Measurements from ENCODE around the gene PCF11. TPM values are rescaled to one million over a fixed set of nuclear protein-coding genes. Genes with fewer than 3 reads are reported as not detected.

Gene PCF11
- polyA plus RNA-seq, 2 of the 4 experiments (the other 2 are of a cell fraction): 24.7 to 42.3 TPM

DNA sequence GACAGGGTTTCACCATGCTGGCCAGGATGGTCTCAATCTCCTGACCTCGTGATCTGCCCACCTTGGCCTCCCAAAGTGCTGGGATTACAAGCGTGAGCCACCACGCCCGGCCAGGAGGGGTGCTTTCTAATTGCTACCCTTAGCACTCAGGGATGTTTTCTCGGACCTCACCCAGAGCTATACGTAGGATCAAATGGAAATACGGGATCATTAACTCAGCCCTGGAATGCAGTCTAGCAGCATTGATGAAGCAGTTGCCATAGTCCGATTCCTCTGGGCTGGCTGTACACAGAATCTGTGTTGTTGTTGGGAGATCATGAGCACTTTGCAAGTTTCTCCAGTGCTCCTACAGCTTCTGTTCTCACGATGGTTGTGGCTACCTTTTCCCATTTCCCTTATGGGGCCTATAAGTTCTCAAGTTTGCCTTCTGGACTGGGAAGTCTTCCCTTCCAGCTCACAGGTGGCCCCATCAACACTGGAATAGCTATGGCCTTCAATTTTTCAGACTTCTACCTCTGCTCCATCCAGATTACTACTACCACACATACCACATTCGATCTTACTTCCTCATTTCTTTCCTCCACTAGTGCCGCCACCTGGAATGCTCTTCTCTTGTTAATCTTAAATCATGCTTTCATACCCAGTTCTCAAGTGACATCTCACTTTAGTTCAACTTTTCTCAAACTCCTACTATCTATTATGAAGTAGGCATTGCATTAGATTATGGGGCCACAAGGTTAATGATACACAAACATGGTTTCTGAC, 16.1 kb upstream of the PCF11 start:
- no peaks in the 10 kb centered on the region for H3K9me3 ChIP-seq
- DNase-seq (ENCODE audit: low read depth in 1 of 2, low spot score in 1 of 2) (no peak), ATAC-seq (no peak), FAIRE-seq (no peak)
- ChIA-PET CTCF (interaction anchor here (1.2 kb wide), 1 partner anchor 11 kb away, joined by 6 read pairs; no protein-coding TSS in a partner anchor), POLR2A (interaction anchor here (0.7 kb wide), 1 partner anchor 68 kb away, joined by 3 read pairs; no protein-coding TSS in a partner anchor)
- no peak overlapping the region for H3K4me3 ChIP-seq
- no peak overlapping the region for H3K27ac ChIP-seq
- WGBS (ENCODE audit: missing lambda C conversion rate): 84% methylated on average over 11 of the region's 11 CpGs
- TF ChIP-seq RCOR1 (IDR thresholded peaks at IDR 0.05; ENCODE audit: low read depth, low read length) (no peak), HOXA7 (CRISPR knock-in tag; IDR thresholded peaks at IDR 0.05) (no peak), GATA3 (IDR thresholded peaks at IDR 0.05; ENCODE audit: borderline replicate concordance) (no peak)
- H3K4me2 ChIP-seq: no peak overlapping the region
- no peaks in the 10 kb centered on the region for H3K4me1 ChIP-seq

DNA sequence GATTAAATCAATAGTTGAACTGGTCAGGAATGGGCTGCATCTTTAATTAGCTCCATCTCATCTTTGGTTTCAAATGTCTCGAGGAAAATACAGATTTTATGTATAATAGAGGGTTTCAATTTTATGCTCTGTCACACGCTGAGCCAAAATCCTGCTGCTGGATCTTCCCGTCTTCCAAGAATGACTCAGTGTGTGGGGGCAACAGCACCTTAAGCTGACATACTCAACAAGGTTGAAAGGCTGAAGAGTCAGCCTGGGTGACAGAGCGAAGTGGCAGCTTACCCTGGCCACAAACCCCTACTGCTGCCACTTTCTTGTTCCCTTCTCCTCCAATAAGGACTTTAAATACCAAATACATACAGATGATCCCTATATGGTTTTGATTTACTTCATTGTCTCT, 9.0 kb upstream of the PCF11 start:
- H3K9me3 ChIP-seq: no peaks in the 10 kb centered on the region
- no peak overlapping the region for H3K27ac ChIP-seq
- no peak for FAIRE-seq
- TF ChIP-seq, protein P1, sequence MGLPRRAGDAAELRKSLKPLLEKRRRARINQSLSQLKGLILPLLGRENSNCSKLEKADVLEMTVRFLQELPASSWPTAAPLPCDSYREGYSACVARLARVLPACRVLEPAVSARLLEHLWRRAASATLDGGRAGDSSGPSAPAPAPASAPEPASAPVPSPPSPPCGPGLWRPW (IDR thresholded peaks at IDR 0.05): no peak
- TF ChIP-seq KDM1A (IDR thresholded peaks at IDR 0.05; ENCODE audit: low read depth) (no peak), FOSL2 (IDR thresholded peaks at IDR 0.05) (no peak), FOSL2 (CRISPR knock-in tag; IDR thresholded peaks at IDR 0.05) (no peak), RFX5 (IDR thresholded peaks at IDR 0.05) (no peak), EHMT2 (IDR thresholded peaks at IDR 0.05; ENCODE audit: low read depth) (no peak), ZC3H11A (IDR thresholded peaks at IDR 0.05) (no peak), GATA3 (IDR thresholded peaks at IDR 0.05; ENCODE audit: borderline replicate concordance) (no peak), CHD4 (IDR thresholded peaks at IDR 0.05; ENCODE audit: borderline replicate concordance) (no peak), KDM5A (IDR thresholded peaks at IDR 0.05) (no peak), PHF8 (IDR thresholded peaks at IDR 0.05; ENCODE audit: borderline replicate concordance, low read depth) (no peak), JUN (IDR thresholded peaks at IDR 0.05) (no peak), HDAC2 (IDR thresholded peaks at IDR 0.05) (no peak), CEBPB (IDR thresholded peaks at IDR 0.05) (no peak), ESRRA (IDR thresholded peaks at IDR 0.05; ENCODE audit: borderline replicate concordance, low read length) (no peak), JUNB (IDR thresholded peaks at IDR 0.05) (no peak), HOXB13 (CRISPR knock-in tag; IDR thresholded peaks at IDR 0.05; ENCODE audit: low read depth) (no peak), ZSCAN20 (CRISPR knock-in tag; IDR thresholded peaks at IDR 0.05) (no peak)
- no peak; a peak in 1 of 6 replicates for ATAC-seq
- no peak for DNase-seq (ENCODE audit: low read depth in 1 of 2, low spot score in 1 of 2)
- no peak overlapping the region for H3K4me2 ChIP-seq
- H3K4me1 ChIP-seq: peaks cover 16% of the 10 kb centered on the region
- CTCF ChIA-PET: interaction anchor here (1.3 to 1.5 kb wide), 2 partner anchors 59 to 102 kb away, joined by 3 read pairs; no protein-coding TSS in a partner anchor
- no peak overlapping the region for H3K4me3 ChIP-seq
- WGBS (ENCODE audit: missing lambda C conversion rate): 82% methylated on average over 4 of the region's 4 CpGs
- POLR2A ChIA-PET: interaction anchor here (1.4 kb wide), 1 partner anchor 9 kb away, joined by 6 read pairs; the partner anchor contains the start of gene PCF11

DNA sequence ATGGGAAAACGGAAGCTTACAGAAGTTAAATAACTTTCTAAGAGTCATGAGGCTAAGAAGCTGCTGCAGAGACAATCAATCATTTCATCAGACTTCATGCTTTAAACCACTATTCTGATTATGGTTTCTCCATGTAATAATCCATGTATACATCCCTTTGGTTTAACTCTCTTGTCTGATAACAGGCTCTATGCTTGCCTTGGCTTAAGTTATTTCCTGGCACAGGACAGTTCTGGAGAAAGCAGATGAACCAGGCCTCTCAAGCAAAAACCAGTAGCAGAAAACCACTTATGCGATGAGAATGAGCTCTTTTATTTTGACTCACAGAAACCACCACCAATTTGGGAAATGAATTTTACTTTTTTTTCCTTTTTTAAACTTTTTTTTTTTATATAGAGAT, 6.5 kb upstream of the PCF11 start:
- ChIA-PET CTCF (interaction anchor here (1.1 to 2.4 kb wide), 3 partner anchors 10 to 22 kb away, joined by 3 to 6 read pairs (median 3); no protein-coding TSS in a partner anchor), POLR2A (no interaction called here)
- TF ChIP-seq KDM1A (IDR thresholded peaks at IDR 0.05; ENCODE audit: low read depth) (no peak), EHMT2 (IDR thresholded peaks at IDR 0.05; ENCODE audit: low read depth) (no peak), RCOR1 (IDR thresholded peaks at IDR 0.05; ENCODE audit: low read depth, low read length) (no peak), RNF2 (IDR thresholded peaks at IDR 0.05; ENCODE audit: borderline replicate concordance, low read depth) (no peak), MAZ (IDR thresholded peaks at IDR 0.05; ENCODE audit: borderline replicate concordance, low read depth, low read length) (no peak), FOSL2 (IDR thresholded peaks at IDR 0.05) (no peak), FOSL2 (CRISPR knock-in tag; IDR thresholded peaks at IDR 0.05) (no peak), MAFK (IDR thresholded peaks at IDR 0.05; ENCODE audit: partially characterized antibody) (no peak), FOSB (CRISPR knock-in tag; IDR thresholded peaks at IDR 0.05) (no peak), ESRRA (IDR thresholded peaks at IDR 0.05; ENCODE audit: borderline replicate concordance, low read length) (no peak)
- TF ChIP-seq, protein P2, sequence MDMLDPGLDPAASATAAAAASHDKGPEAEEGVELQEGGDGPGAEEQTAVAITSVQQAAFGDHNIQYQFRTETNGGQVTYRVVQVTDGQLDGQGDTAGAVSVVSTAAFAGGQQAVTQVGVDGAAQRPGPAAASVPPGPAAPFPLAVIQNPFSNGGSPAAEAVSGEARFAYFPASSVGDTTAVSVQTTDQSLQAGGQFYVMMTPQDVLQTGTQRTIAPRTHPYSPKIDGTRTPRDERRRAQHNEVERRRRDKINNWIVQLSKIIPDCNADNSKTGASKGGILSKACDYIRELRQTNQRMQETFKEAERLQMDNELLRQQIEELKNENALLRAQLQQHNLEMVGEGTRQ (IDR thresholded peaks at IDR 0.05): no peak
- TF ChIP-seq, protein P3, sequence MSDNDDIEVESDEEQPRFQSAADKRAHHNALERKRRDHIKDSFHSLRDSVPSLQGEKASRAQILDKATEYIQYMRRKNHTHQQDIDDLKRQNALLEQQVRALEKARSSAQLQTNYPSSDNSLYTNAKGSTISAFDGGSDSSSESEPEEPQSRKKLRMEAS (IDR thresholded peaks at IDR 0.05): no peak
- Histone ChIP-seq H3K4me1 (peaks cover 16% of the 10 kb centered on the region), H3K27ac (no peak overlapping the region), H3K9me3 (no peaks in the 10 kb centered on the region), H3K4me3 (no peak overlapping the region), H3K4me2 (no peak overlapping the region)
- 95% methylated on average over 2 of the region's 2 CpGs for WGBS (ENCODE audit: missing lambda C conversion rate)
- no peak for DNase-seq (ENCODE audit: low read depth in 1 of 2, low spot score in 1 of 2)
- no peak for FAIRE-seq
- ATAC-seq: no peak
